DOHH2 (cell line): ENCODE results near the gene PARP15.

ENCODE experiments used
- CTCF ChIP-seq: fragments of 200-600 bp; sonication (generic); IDR thresholded peaks from one replicate; pipeline ENCODE4 v1.5.1; 2014; ENCODE audit warnings: antibody characterized with exemption, mild to moderate bottlenecking, low read depth, low read length; ENCODE audit not compliant: poor library complexity, severe bottlenecking
- EZH2phosphoT487 ChIP-seq: fragments of 200-600 bp; sonication (generic); IDR thresholded peaks from 2 replicates; pipeline ENCODE4 v1.6.1; 2017; ENCODE audit warnings: borderline replicate concordance, mild to moderate bottlenecking, antibody characterized with exemption, low read length, moderate library complexity, mixed read lengths

- TF ChIP-seq CTCF (no peak), EZH2phosphoT487 (no peak)
These were observed 88.4 kb downstream of the PARP15 start for GRCh38 chr3:122665881-122666280.
